ENCODE measurements around the gene PAQR5. TPM values are rescaled to one million over a fixed set of nuclear protein-coding genes. Genes with fewer than 3 reads are reported as not detected.
A peak's percentile ranks its signal among the peaks of the same experiment; 100 is the strongest.
"Not testable (repeated sequence)": the region's sequence is repeated elsewhere in the genome, so short reads cannot be mapped to it uniquely, and the experiment has no call there.

The PAQR5 gene
- total RNA-seq, 1 experiment from 2014 or later = 2.3 TPM

- DNase-seq (ENCODE audit: low read depth, low spot score) = no peak
- in situ Hi-C loops (cut with HindIII; ENCODE audit: low pct_unique_long_range_greater_than_20kb, low sequenced_read_pairs) = no loop called here
Observed at GRCh38 chr15:69373406-69373805, 74.7 kb downstream of the PAQR5 start.

- no peak for DNase-seq (ENCODE audit: low read depth, low spot score)
- in situ Hi-C loops (cut with HindIII; ENCODE audit: low pct_unique_long_range_greater_than_20kb, low sequenced_read_pairs) = no loop called here
Observed at GRCh38 chr15:69375151-69375790, 76.6 kb downstream of the PAQR5 start.

- in situ Hi-C loops (cut with HindIII; ENCODE audit: low pct_unique_long_range_greater_than_20kb, low sequenced_read_pairs) = no loop called here
- DNase-seq (ENCODE audit: low read depth, low spot score) = no peak
Observed at GRCh38 chr15:69377216-69377970, 78.7 kb downstream of the PAQR5 start.

- in situ Hi-C loops (cut with HindIII; ENCODE audit: low pct_unique_long_range_greater_than_20kb, low sequenced_read_pairs) = no loop called here
Observed at GRCh38 chr15:69380100-69380725, 81.5 kb downstream of the PAQR5 start.

GRCh38 chr15:69380726-69381105, 82.0 kb downstream of the PAQR5 start:
- in situ Hi-C loops (cut with HindIII; ENCODE audit: low pct_unique_long_range_greater_than_20kb, low sequenced_read_pairs) = no loop called here
- DNase-seq (ENCODE audit: low read depth, low spot score) = no peak

More at GRCh38 chr15:69380100-69380725, 81.5 kb downstream of the PAQR5 start:
- DNase-seq (ENCODE audit: low read depth, low spot score) = peak; percentile 60

- DNase-seq (ENCODE audit: low read depth, low spot score); in situ Hi-C loops (cut with HindIII; ENCODE audit: low pct_unique_long_range_greater_than_20kb, low sequenced_read_pairs): not testable (repeated sequence)
Observed at GRCh38 chr15:69382176-69382575, 83.5 kb downstream of the PAQR5 start.

- in situ Hi-C loops (cut with HindIII; ENCODE audit: low pct_unique_long_range_greater_than_20kb, low sequenced_read_pairs); DNase-seq (ENCODE audit: low read depth, low spot score): not testable (repeated sequence)
Observed at GRCh38 chr15:69384066-69384465, 85.4 kb downstream of the PAQR5 start.

- no peak for DNase-seq (ENCODE audit: low read depth, low spot score)
- in situ Hi-C loops (cut with HindIII; ENCODE audit: low pct_unique_long_range_greater_than_20kb, low sequenced_read_pairs) = no loop called here
Observed at GRCh38 chr15:69384626-69385598, 86.2 kb downstream of the PAQR5 start.

- DNase-seq (ENCODE audit: low read depth, low spot score) = no peak
- in situ Hi-C loops (cut with HindIII; ENCODE audit: low pct_unique_long_range_greater_than_20kb, low sequenced_read_pairs) = no loop called here
Observed at GRCh38 chr15:69385831-69386230, 87.1 kb downstream of the PAQR5 start.

- in situ Hi-C loops (cut with HindIII; ENCODE audit: low pct_unique_long_range_greater_than_20kb, low sequenced_read_pairs) = no loop called here
- no peak for DNase-seq (ENCODE audit: low read depth, low spot score)
Observed at GRCh38 chr15:69386284-69386683, 87.6 kb downstream of the PAQR5 start.

GRCh38 chr15:69388260-69388705, 89.6 kb downstream of the PAQR5 start:
- DNase-seq (ENCODE audit: low read depth, low spot score) = peak; percentile 25
- in situ Hi-C loops (cut with HindIII; ENCODE audit: low pct_unique_long_range_greater_than_20kb, low sequenced_read_pairs) = no loop called here

- in situ Hi-C loops (cut with HindIII; ENCODE audit: low pct_unique_long_range_greater_than_20kb, low sequenced_read_pairs) = no loop called here
- DNase-seq (ENCODE audit: low read depth, low spot score) = no peak
Observed at GRCh38 chr15:69389426-69389825, 90.7 kb downstream of the PAQR5 start.

GRCh38 chr15:69390575-69390974, 91.9 kb downstream of the PAQR5 start:
- no peak for DNase-seq (ENCODE audit: low read depth, low spot score)
- in situ Hi-C loops (cut with HindIII; ENCODE audit: low pct_unique_long_range_greater_than_20kb, low sequenced_read_pairs) = no loop called here

- in situ Hi-C loops (cut with HindIII; ENCODE audit: low pct_unique_long_range_greater_than_20kb, low sequenced_read_pairs) = no loop called here
- DNase-seq (ENCODE audit: low read depth, low spot score) = no peak
Observed at GRCh38 chr15:69391046-69391757, 92.5 kb downstream of the PAQR5 start.

GRCh38 chr15:69392352-69392751, 93.6 kb downstream of the PAQR5 start:
- DNase-seq (ENCODE audit: low read depth, low spot score) = no peak
- in situ Hi-C loops (cut with HindIII; ENCODE audit: low pct_unique_long_range_greater_than_20kb, low sequenced_read_pairs) = no loop called here

- no peak for DNase-seq (ENCODE audit: low read depth, low spot score)
- in situ Hi-C loops (cut with HindIII; ENCODE audit: low pct_unique_long_range_greater_than_20kb, low sequenced_read_pairs) = no loop called here
Observed at GRCh38 chr15:69393831-69394491, 95.2 kb downstream of the PAQR5 start.
